H9 (cell line): Measurements from ENCODE around the gene SLC16A10. TPM values are rescaled to one million over a fixed set of nuclear protein-coding genes. Genes with fewer than 3 reads are reported as not detected.

Experiments used
- DNase-seq: peaks from one replicate; pipeline ENCODE4 v3.0.0-alpha.2; 2017
- H2AFZ ChIP-seq: one replicate; pipeline ENCODE4 v1.6.1; 2013; ENCODE audit warnings: mild to moderate bottlenecking, low read length, control low read depth, moderate library complexity
- H2AK5ac ChIP-seq: 2 replicates; pipeline ENCODE4 v1.6.1; 2013; ENCODE audit warnings: low read length, control low read depth, mixed read lengths; ENCODE audit not compliant: insufficient read length
- H2BK120ac ChIP-seq: one replicate; pipeline ENCODE4 v1.6.1; 2013; ENCODE audit warnings: low read depth, mild to moderate bottlenecking, low read length, control low read depth, inconsistent platforms; ENCODE audit not compliant: poor library complexity, severe bottlenecking
- H2BK12ac ChIP-seq: 2 replicates; pipeline ENCODE4 v1.6.1; 2013; ENCODE audit warnings: low read length, control low read depth, mixed read lengths, low read depth; ENCODE audit not compliant: insufficient read length
- H2BK15ac ChIP-seq: 2 replicates; pipeline ENCODE4 v1.6.1; 2013; ENCODE audit warnings: low read depth, low read length, control low read depth
- H2BK20ac ChIP-seq: one replicate; pipeline ENCODE4 v1.6.1; 2013; ENCODE audit warnings: low read depth, mild to moderate bottlenecking, low read length, control low read depth, inconsistent platforms; ENCODE audit not compliant: poor library complexity, severe bottlenecking
- H2BK5ac ChIP-seq: 2 replicates; pipeline ENCODE4 v1.6.1; 2013; ENCODE audit warnings: low read length, control low read depth, mixed read lengths; ENCODE audit not compliant: insufficient read length
- H3K14ac ChIP-seq: 2 replicates; pipeline ENCODE4 v1.6.1; 2013; ENCODE audit warnings: low read length, control low read depth; ENCODE audit not compliant: insufficient read depth
- H3K18ac ChIP-seq: 2 replicates; pipeline ENCODE4 v1.6.1; 2013; ENCODE audit warnings: low read depth, mild to moderate bottlenecking, mixed read lengths, low read length, control low read depth; ENCODE audit not compliant: insufficient read length
- H3K23ac ChIP-seq: 2 replicates; pipeline ENCODE4 v1.6.1; 2013; ENCODE audit warnings: low read length, control low read depth, mixed read lengths, low read depth; ENCODE audit not compliant: insufficient read length
- H3K23me2 ChIP-seq: 2 replicates; pipeline ENCODE4 v1.6.1; 2013; ENCODE audit warnings: low read depth, mild to moderate bottlenecking, mixed read lengths, low read length, control low read depth; ENCODE audit not compliant: insufficient read length, poor library complexity, severe bottlenecking
- H3K27ac ChIP-seq: 2 replicates; pipeline ENCODE4 v1.5.1; 2013; ENCODE audit warnings: low read length, control low read depth, mixed read lengths, low read depth; ENCODE audit not compliant: insufficient read length
- H3K27me3 ChIP-seq: 2 replicates; pipeline ENCODE4 v1.6.1; 2013; ENCODE audit warnings: low read length, control low read depth, inconsistent platforms; ENCODE audit not compliant: insufficient read depth
- H3K4ac ChIP-seq: 2 replicates; pipeline ENCODE4 v1.6.1; 2013; ENCODE audit warnings: low read depth, mild to moderate bottlenecking, control low read depth, inconsistent platforms, low read length, moderate library complexity
- H3K4me1 ChIP-seq: 2 replicates; pipeline ENCODE4 v1.6.1; 2013; ENCODE audit warnings: low read length, control low read depth, inconsistent platforms; ENCODE audit not compliant: insufficient read depth
- H3K4me2 ChIP-seq: 2 replicates; pipeline ENCODE4 v1.6.1; 2013; ENCODE audit warnings: low read length, control low read depth, mixed read lengths; ENCODE audit not compliant: insufficient read length, insufficient read depth
- H3K56ac ChIP-seq: 2 replicates; pipeline ENCODE4 v1.6.1; 2013; ENCODE audit warnings: low read depth, mild to moderate bottlenecking, mixed read lengths, low read length, control low read depth; ENCODE audit not compliant: insufficient read length
- H3K79me1 ChIP-seq: 2 replicates; pipeline ENCODE4 v1.6.1; 2013; ENCODE audit warnings: low read depth, mild to moderate bottlenecking, moderate library complexity, low read length, control low read depth, inconsistent platforms; ENCODE audit not compliant: insufficient read depth, poor library complexity, severe bottlenecking
- H3K79me2 ChIP-seq: 2 replicates; pipeline ENCODE4 v1.6.1; 2013; ENCODE audit warnings: low read length, control low read depth, inconsistent platforms; ENCODE audit not compliant: insufficient read depth
- H3K9ac ChIP-seq: 2 replicates; pipeline ENCODE4 v1.6.1; 2013; ENCODE audit warnings: low read length, control low read depth, mixed read lengths; ENCODE audit not compliant: insufficient read length; ENCODE audit errors: extremely low read depth
- H3K9me3 ChIP-seq: one replicate; pipeline ENCODE4 v1.6.1; 2013; ENCODE audit warnings: low read depth, low read length, inconsistent platforms; ENCODE audit not compliant: control insufficient read depth
- H3T11ph ChIP-seq: one replicate; pipeline ENCODE4 v1.6.1; 2013; ENCODE audit warnings: mild to moderate bottlenecking, low read length, control low read depth, inconsistent platforms
- H4K20me1 ChIP-seq: one replicate; pipeline ENCODE4 v1.6.1; 2013; ENCODE audit not compliant: control insufficient read depth, insufficient read length, insufficient read depth
- H4K5ac ChIP-seq: 2 replicates; pipeline ENCODE4 v1.6.1; 2013; ENCODE audit warnings: low read depth, mild to moderate bottlenecking, mixed read lengths, low read length, control low read depth; ENCODE audit not compliant: insufficient read length
- H4K8ac ChIP-seq: replicated peaks from 2 replicates; pipeline ENCODE4 v1.6.1; 2013; ENCODE audit warnings: low read length, control low read depth, mixed read lengths, low read depth; ENCODE audit not compliant: insufficient read length
- H4K91ac ChIP-seq: 2 replicates; pipeline ENCODE4 v1.6.1; 2013; ENCODE audit warnings: low read depth, mild to moderate bottlenecking, moderate library complexity, mixed read lengths, low read length, control low read depth; ENCODE audit not compliant: insufficient read length
- H3K27ac Mint-ChIP-seq, 3 experiments: 2 replicates in 2 of 3; 3 replicates in 1 of 3; pipeline ENCODE4 v1.8.0; 2020 to 2021; ENCODE audit warnings: mixed read lengths in 3 of 3, mild to moderate bottlenecking in 1 of 3, moderate library complexity in 1 of 3
- H3K27me3 Mint-ChIP-seq: 2 replicates; pipeline ENCODE4 v1.8.0; 2021; ENCODE audit warnings: low read depth, mild to moderate bottlenecking, moderate library complexity, mixed read lengths
- H3K36me3 Mint-ChIP-seq, 3 experiments: 2 replicates in 2 of 3; 3 replicates in 1 of 3; pipeline ENCODE4 v1.8.0; 2020 to 2021; ENCODE audit warnings: low read depth in 3 of 3, mixed read lengths in 3 of 3; ENCODE audit not compliant: insufficient read depth in 1 of 3
- H3K4me1 Mint-ChIP-seq, 2 experiments: 2 replicates each; pipeline ENCODE4 v1.8.0; 2020; ENCODE audit warnings: mixed read lengths in 2 of 2
- H3K4me3 Mint-ChIP-seq, 2 experiments: 2 replicates in 1 of 2; 3 replicates in 1 of 2; pipeline ENCODE4 v1.8.0; 2020 to 2021; ENCODE audit warnings: mild to moderate bottlenecking in 2 of 2, mixed read lengths in 2 of 2, moderate library complexity in 1 of 2
- H3K9me3 Mint-ChIP-seq, 2 experiments: 2 replicates in 1 of 2; 3 replicates in 1 of 2; pipeline ENCODE4 v1.8.0; 2020; ENCODE audit warnings: mild to moderate bottlenecking in 2 of 2, mixed read lengths in 2 of 2, moderate library complexity in 1 of 2
- WGBS: extraction: QIAGEN DNeasy Blood & Tissue Kit; methylation state at CpG from one replicate; pipeline ENCODE4 v1.1.7; 2013; ENCODE audit warnings: missing lambda C conversion rate, low lambda C conversion rate, mixed read lengths; ENCODE audit not compliant: insufficient read length; ENCODE audit errors: extremely low coverage; 5-methylcytosine and 5-hydroxymethylcytosine counted together
- total RNA-seq: library from RNA; stranded (reverse); gene quantifications from 2 replicates; pipeline ENCODE4 v1.2.1, GENCODE V29; 2021
- TF ChIP-seq, protein P1 (sequence below): fragments of 200-600 bp; sonication (generic); conservative IDR thresholded peaks from 3 replicates; pipeline ENCODE4 v1.8.0; 2021; ENCODE audit warnings: antibody characterized with exemption, mild to moderate bottlenecking

The SLC16A10 gene
- total RNA-seq, 1 experiment from 2014 or later, result 11.4 TPM

DNA sequence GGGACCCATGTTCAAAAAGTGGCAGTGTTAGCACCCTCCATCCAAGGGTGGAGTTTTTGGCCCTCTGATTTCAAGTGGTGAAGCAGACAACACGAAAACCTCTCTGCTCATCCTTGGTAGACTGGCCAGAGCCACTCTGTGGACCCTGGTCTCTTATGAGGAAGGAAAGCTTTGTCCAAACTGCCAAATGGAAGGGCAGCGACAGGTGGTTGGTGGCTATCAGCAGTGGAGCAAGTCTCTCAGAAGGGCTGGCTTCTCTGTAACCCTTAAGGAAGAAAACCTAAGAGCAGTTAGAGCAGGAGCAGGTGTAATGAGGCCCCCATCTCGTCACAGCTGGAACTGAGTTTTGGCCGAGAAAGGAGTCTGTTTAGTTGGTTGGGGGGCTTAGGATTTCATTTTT, 155.8 kb downstream of the SLC16A10 start:
- H3K36me3 Mint-ChIP-seq, result no peaks in the 10 kb centered on the region
- WGBS, result no CpG with 5 or more reads among the region's 4 CpGs
- H2BK5ac ChIP-seq, result no peak overlapping the region
- H2AFZ ChIP-seq, result no peak overlapping the region
- H3K79me1 ChIP-seq, result no peaks in the 10 kb centered on the region
- no peak overlapping the region for H3K4me3 Mint-ChIP-seq
- no peaks in the 10 kb centered on the region for H3K27me3 ChIP-seq
- DNase-seq, result no peak
- H3K9me3 Mint-ChIP-seq, result no peaks in the 10 kb centered on the region
- H4K8ac ChIP-seq, result no peak overlapping the region
- H2BK20ac ChIP-seq, result no peak overlapping the region
- H3K23ac ChIP-seq, result no peak overlapping the region
- H3K4ac ChIP-seq, result no peak overlapping the region
- H3T11ph ChIP-seq, result no peak overlapping the region
- no peak overlapping the region for H3K4me2 ChIP-seq
- no peaks in the 10 kb centered on the region for H3K4me1 Mint-ChIP-seq
- no peak overlapping the region for H4K5ac ChIP-seq
- no peak overlapping the region for H3K27ac ChIP-seq
- H3K4me1 ChIP-seq, result no peaks in the 10 kb centered on the region
- no peak overlapping the region for H3K14ac ChIP-seq
- H3K18ac ChIP-seq, result no peak overlapping the region
- H3K27ac Mint-ChIP-seq, result no peak overlapping the region
- no peaks in the 10 kb centered on the region for H3K9me3 ChIP-seq
- TF ChIP-seq, protein P1, sequence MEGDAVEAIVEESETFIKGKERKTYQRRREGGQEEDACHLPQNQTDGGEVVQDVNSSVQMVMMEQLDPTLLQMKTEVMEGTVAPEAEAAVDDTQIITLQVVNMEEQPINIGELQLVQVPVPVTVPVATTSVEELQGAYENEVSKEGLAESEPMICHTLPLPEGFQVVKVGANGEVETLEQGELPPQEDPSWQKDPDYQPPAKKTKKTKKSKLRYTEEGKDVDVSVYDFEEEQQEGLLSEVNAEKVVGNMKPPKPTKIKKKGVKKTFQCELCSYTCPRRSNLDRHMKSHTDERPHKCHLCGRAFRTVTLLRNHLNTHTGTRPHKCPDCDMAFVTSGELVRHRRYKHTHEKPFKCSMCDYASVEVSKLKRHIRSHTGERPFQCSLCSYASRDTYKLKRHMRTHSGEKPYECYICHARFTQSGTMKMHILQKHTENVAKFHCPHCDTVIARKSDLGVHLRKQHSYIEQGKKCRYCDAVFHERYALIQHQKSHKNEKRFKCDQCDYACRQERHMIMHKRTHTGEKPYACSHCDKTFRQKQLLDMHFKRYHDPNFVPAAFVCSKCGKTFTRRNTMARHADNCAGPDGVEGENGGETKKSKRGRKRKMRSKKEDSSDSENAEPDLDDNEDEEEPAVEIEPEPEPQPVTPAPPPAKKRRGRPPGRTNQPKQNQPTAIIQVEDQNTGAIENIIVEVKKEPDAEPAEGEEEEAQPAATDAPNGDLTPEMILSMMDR, result no peak
- H2BK15ac ChIP-seq, result no peak overlapping the region
- no peak overlapping the region for H2BK120ac ChIP-seq
- H3K9ac ChIP-seq, result no peak overlapping the region
- no peak overlapping the region for H2BK12ac ChIP-seq
- no peak overlapping the region for H4K91ac ChIP-seq
- H3K27me3 Mint-ChIP-seq, result no peaks in the 10 kb centered on the region
- no peak overlapping the region for H3K56ac ChIP-seq
- no peak overlapping the region for H2AK5ac ChIP-seq
- H3K23me2 ChIP-seq, result no peaks in the 10 kb centered on the region
- no peaks in the 10 kb centered on the region for H4K20me1 ChIP-seq
- H3K79me2 ChIP-seq, result no peaks in the 10 kb centered on the region
